ENCODE data around the gene NPHS1.

NPHS1 gene

DNA sequence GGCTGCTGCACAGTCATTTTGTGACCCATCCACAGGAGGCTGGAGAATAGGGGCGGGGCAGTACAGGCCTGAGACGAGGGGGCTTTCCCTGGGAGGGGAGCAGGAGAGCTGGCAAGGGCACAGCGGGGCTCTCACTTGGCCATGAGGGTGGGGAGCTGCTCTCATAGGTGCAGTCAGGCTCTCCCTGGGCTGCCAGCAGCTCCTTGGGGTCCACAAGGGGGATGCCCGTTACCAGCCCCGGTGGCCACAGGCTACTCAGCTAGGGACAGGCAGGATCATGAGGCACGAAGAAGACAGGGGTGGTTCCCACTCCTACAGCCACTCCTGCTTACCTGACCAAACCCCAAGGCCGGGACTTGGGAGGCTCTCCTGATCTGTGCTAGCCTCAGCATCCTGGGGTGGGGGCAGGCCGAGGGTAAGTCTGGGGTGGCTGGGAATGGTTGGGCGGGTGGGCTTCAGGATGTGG is 60.5 kb downstream of the NPHS1 start:
- Histone ChIP-seq H3K9me3 (ENCODE audit: control insufficient read depth, insufficient read depth, low read depth, low read length) (no peaks in the 10 kb centered on the region), H3K27me3 (ENCODE audit: control insufficient read depth, insufficient read depth, low read length) (peaks cover 13% of the 10 kb centered on the region), H3K9ac (ENCODE audit: low read length) (no peak overlapping the region), H3K4me1 (ENCODE audit: control insufficient read depth, insufficient read depth, low read length) (peaks cover 4% of the 10 kb centered on the region; the same call in 1 of the 2 replicates), H3K36me3 (ENCODE audit: control insufficient read depth, insufficient read depth, low read length) (no peaks in the 10 kb centered on the region), H3K27ac (ENCODE audit: low read depth, low read length) (no peak overlapping the region), H3K4me3 (ENCODE audit: low read depth, low read length) (no peak overlapping the region)

DNA sequence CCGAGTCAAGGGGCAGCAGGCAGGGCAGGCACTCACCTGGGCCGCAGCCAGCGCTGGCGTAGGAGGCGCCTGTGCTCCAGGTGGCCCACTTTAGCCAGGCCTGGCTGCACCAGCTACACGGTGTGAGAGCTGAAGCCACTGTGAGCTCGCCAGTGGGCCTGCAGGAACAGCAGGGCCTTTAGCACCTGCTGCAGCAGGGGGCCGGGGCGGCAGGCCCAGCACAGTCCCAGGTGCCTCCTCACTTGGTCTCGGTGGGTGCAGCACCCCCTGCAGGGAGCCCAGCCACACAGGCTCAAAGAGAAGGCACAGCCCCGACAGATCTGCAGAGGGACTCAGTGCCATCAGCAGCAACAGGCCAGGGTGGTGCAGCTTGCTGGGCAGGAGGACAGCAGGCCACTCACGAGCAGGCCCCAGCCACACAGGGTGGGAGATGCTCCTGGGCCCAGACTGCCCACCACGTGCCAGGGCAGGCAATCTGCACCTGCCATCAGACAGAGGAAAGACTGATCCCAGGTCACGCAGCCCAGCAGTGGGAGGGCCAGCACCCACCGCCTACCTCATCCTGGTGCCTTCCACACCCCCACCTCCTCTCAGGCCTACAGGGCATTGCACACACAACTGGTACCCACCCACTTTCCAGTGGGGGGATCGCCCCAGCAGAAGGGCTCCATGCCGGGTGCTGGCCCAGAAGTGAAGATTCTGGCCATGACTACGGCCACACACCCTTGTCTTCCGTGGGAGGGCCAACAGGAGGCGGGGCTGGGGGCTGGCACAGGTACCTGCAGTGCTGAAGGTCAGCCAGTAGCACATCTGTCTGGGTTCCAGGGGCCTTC is 61.1 kb downstream of the NPHS1 start:
- 0 out of 2 replicates have a peak, but pooled peaks cover 3% of the 10 kb centered on the region for H3K4me1 ChIP-seq (ENCODE audit: control insufficient read depth, insufficient read depth, low read length)
- peaks cover 6% of the 10 kb centered on the region for H3K27me3 ChIP-seq (ENCODE audit: control insufficient read depth, insufficient read depth, low read length)
- H3K9me3 ChIP-seq (ENCODE audit: control insufficient read depth, insufficient read depth, low read depth, low read length), result no peaks in the 10 kb centered on the region
- H3K27ac ChIP-seq (ENCODE audit: low read depth, low read length), result no peak overlapping the region
- no peaks in the 10 kb centered on the region for H3K36me3 ChIP-seq (ENCODE audit: control insufficient read depth, insufficient read depth, low read length)
- no peak overlapping the region for H3K4me3 ChIP-seq (ENCODE audit: low read depth, low read length)
- H3K9ac ChIP-seq (ENCODE audit: low read length), result no peak overlapping the region

DNA sequence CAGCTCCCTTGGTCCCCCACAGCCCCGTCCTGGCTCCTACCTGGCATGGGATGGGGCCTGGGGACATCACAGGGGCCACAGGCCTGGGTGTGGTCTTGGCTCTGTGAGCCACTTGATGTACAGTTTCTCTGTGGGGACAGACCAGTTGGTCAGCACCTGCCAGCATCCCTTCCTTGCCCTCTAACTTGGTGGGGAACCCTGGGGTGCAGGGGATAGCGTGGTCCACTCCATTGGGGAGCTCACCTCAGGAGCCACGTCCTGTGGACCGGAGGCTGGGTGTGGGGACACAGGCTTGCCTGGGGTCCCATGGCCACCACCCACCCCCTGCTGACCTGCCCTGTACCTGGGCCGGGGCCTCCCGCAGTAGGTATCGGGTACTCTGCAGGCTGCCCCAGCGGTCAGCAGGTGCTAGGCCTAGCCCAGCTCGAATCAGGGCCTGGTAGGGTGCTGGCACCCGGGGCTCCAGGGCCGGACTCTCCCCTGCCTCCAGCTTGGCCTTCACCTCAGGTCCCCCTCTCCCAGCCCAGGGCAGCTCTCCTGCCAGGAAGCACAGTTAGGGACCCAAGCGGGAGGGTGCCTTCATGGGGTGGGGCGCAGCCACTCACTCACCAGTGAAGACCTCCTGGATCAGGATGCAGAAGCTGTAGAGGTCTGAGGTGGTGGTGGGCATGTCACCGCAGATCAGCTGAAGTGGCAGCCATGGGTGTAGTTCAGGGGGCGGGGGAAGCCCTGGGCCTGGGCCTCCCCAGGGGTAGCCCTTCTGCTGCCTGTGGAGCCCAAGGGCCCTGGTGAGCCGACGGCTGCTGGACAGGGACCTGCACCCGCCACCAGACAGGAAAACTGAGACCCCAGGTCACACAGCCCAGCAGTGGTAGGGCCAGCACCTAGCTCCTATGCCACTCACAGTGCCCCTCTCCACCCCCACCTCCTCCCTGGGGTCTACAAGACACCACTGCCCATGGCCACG is 62.0 kb downstream of the NPHS1 start:
- Histone ChIP-seq H3K4me1 (ENCODE audit: control insufficient read depth, insufficient read depth, low read length) (0 out of 2 replicates have a peak, but pooled peaks cover 3% of the 10 kb centered on the region), H3K36me3 (ENCODE audit: control insufficient read depth, insufficient read depth, low read length) (no peaks in the 10 kb centered on the region), H3K27me3 (ENCODE audit: control insufficient read depth, insufficient read depth, low read length) (no peaks in the 10 kb centered on the region), H3K27ac (ENCODE audit: low read depth, low read length) (no peak overlapping the region), H3K4me3 (ENCODE audit: low read depth, low read length) (no peak overlapping the region), H3K9me3 (ENCODE audit: control insufficient read depth, insufficient read depth, low read depth, low read length) (no peaks in the 10 kb centered on the region), H3K9ac (ENCODE audit: low read length) (no peak overlapping the region)

DNA sequence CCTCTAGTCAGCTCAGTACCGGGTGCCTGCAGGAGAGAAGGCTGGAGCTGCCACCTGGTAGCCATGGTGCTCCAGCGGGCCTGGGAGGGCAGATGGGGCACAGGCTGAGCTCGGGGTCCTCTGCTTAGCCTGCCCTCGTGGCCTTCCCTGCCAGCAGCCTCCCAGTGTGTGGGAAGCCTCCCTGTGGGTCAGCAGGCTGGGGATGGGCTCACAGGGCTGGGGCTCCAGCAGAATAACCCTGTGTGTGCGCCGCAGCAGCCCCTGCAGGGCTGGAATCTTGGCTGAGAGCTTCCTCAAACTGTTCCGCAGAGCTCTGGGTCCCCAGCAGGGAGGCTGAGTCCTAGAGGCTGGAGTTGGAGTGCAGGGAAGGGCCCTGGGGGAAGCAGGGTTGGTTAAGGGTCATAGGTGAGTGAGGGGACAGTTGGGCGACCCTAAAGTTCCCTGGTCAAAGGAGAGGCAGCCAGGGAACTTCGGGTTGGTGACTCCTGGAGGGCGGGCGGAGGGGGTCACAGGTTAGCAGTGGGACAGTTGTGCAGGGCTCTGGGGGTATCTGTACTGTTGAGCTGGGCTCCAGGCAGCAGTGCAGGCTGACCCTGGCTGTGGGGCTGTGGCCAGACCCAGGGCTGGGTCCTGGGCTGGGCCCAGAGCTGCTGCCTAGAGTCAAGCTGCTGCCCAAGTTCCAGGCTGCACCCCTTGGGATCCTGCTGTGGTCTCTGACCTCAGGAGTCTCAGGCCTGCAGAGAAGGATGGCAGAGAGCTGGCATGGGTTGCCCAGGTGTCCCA is 62.9 kb downstream of the NPHS1 start:
- 0 out of 2 replicates have a peak, but pooled peaks cover 5% of the 10 kb centered on the region for H3K4me1 ChIP-seq (ENCODE audit: control insufficient read depth, insufficient read depth, low read length)
- no peak overlapping the region for H3K4me3 ChIP-seq (ENCODE audit: low read depth, low read length)
- H3K36me3 ChIP-seq (ENCODE audit: control insufficient read depth, insufficient read depth, low read length), result no peaks in the 10 kb centered on the region
- H3K9me3 ChIP-seq (ENCODE audit: control insufficient read depth, insufficient read depth, low read depth, low read length), result no peaks in the 10 kb centered on the region
- H3K27ac ChIP-seq (ENCODE audit: low read depth, low read length), result no peak overlapping the region
- H3K27me3 ChIP-seq (ENCODE audit: control insufficient read depth, insufficient read depth, low read length), result no peaks in the 10 kb centered on the region
- H3K9ac ChIP-seq (ENCODE audit: low read length), result no peak overlapping the region

DNA sequence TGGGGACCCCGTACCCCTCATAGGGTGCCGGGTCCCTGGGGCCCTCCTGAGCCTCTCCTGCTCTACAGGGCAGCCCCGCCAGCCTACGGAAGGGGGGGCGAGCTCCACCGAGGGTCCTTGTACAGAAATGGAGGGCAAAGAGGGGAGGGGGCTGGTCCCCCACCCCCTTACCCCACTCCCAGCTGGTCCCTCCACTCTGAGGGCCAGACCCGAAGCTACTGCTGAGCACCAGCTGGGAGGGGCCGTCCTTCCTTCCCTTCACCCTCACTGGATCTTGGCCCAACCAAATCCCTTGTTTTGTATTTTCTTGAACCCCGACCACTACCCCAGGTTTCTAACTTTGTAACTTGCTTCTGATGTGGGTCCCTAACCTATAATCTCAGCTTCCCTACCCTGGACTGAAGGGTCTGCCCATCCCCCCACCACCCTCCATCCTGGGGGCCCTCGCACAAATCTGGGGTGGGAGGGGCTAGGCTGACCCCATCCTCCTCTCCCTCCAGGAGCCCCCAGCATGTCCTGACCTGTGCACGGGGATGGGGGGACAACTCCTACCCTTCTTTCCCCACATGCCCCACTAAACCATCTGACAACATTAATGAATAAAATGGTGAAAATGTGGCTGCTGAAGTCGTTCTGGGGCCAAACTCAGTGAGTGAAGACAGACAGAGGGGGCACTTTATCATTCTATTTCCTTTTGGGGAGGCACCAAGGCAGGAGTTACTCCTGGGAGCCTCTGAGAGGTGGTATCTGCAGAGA is 63.9 kb downstream of the NPHS1 start:
- Histone ChIP-seq H3K27me3 (ENCODE audit: control insufficient read depth, insufficient read depth, low read length) (no peaks in the 10 kb centered on the region), H3K9ac (ENCODE audit: low read length) (no peak overlapping the region), H3K27ac (ENCODE audit: low read depth, low read length) (no peak overlapping the region), H3K4me1 (ENCODE audit: control insufficient read depth, insufficient read depth, low read length) (0 out of 2 replicates have a peak, but pooled peaks cover 7% of the 10 kb centered on the region), H3K36me3 (ENCODE audit: control insufficient read depth, insufficient read depth, low read length) (no peaks in the 10 kb centered on the region), H3K4me3 (ENCODE audit: low read depth, low read length) (no peak overlapping the region), H3K9me3 (ENCODE audit: control insufficient read depth, insufficient read depth, low read depth, low read length) (no peaks in the 10 kb centered on the region)

DNA sequence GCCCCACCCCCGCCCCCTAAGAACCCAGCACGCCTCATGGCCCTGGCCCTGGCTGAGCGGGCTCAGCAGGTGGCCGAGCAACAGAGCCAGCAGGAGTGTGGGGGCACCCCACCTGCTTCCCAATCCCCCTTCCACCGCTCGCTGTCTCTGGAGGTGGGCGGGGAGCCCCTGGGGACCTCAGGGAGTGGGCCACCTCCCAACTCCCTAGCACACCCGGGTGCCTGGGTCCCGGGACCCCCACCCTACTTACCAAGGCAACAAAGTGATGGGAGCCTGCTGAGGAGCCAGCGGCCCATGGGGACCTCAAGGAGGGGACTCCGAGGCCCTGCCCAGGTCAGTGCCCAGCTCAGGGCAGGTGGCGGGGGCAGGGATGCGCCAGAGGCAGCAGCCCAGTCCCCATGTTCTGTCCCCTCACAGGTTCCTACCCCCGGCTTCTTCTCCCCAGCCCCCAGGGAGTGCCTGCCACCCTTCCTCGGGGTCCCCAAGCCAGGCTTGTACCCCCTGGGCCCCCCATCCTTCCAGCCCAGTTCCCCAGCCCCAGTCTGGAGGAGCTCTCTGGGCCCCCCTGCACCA is 65.0 kb downstream of the NPHS1 start:
- Histone ChIP-seq H3K9ac (ENCODE audit: low read length) (no peak overlapping the region), H3K4me1 (ENCODE audit: control insufficient read depth, insufficient read depth, low read length) (0 out of 2 replicates have a peak, but pooled peaks cover 8% of the 10 kb centered on the region), H3K9me3 (ENCODE audit: control insufficient read depth, insufficient read depth, low read depth, low read length) (no peaks in the 10 kb centered on the region), H3K27ac (ENCODE audit: low read depth, low read length) (no peak overlapping the region), H3K4me3 (ENCODE audit: low read depth, low read length) (no peak overlapping the region), H3K36me3 (ENCODE audit: control insufficient read depth, insufficient read depth, low read length) (no peaks in the 10 kb centered on the region), H3K27me3 (ENCODE audit: control insufficient read depth, insufficient read depth, low read length) (no peaks in the 10 kb centered on the region)

DNA sequence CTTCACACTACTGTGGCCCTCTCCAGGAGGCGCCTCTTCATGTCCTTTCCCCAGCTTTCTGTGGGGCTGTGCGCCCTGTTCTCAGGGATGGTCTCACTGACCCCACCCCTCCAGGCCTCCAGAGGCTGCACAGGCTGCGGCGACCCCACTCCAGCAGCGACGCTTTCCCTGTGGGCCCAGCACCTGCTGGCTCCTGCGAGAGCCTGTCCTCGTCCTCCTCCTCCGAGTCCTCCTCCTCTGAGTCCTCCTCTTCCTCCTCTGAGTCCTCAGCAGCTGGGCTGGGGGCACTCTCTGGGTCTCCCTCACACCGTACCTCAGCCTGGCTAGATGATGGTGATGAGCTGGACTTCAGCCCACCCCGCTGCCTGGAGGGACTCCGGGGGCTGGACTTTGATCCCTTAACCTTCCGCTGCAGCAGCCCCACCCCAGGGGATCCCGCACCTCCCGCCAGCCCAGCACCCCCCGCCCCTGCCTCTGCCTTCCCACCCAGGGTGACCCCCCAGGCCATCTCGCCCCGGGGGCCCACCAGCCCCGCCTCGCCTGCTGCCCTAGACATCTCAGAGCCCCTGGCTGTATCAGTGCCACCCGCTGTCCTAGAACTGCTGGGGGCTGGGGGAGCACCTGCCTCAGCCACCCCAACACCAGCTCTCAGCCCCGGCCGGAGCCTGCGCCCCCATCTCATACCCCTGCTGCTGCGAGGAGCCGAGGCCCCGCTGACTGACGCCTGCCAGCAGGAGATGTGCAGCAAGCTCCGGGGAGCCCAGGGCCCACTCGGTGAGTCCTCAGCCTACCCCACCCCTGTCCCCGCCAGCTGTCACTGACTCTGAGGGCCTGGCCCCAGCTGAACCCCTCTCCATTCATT is 65.8 kb downstream of the NPHS1 start:
- Histone ChIP-seq H3K9me3 (ENCODE audit: control insufficient read depth, insufficient read depth, low read depth, low read length) (no peaks in the 10 kb centered on the region), H3K4me1 (ENCODE audit: control insufficient read depth, insufficient read depth, low read length) (peaks cover 9% of the 10 kb centered on the region; the same call in 1 of the 2 replicates), H3K36me3 (ENCODE audit: control insufficient read depth, insufficient read depth, low read length) (no peaks in the 10 kb centered on the region), H3K27me3 (ENCODE audit: control insufficient read depth, insufficient read depth, low read length) (no peaks in the 10 kb centered on the region), H3K27ac (ENCODE audit: low read depth, low read length) (no peak overlapping the region), H3K9ac (ENCODE audit: low read length) (no peak overlapping the region), H3K4me3 (ENCODE audit: low read depth, low read length) (no peak overlapping the region)

DNA sequence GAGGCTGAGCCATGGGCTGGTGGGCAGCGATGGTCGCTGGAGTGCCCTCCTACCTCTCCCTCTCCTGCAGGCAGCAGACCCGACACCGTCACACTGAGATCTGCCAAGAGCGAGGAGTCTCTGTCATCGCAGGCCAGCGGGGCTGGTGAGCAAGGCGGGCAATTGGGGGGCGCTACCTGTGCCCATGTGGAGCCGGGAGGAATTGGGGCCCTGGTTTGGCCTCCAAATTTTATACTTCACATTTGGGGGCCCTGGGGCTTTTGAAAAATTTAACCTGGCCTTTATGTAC is 67.0 kb downstream of the NPHS1 start:
- Histone ChIP-seq H3K9ac (ENCODE audit: low read length) (peak overlapping the region; percentile 40), H3K27ac (ENCODE audit: low read depth, low read length) (no peak overlapping the region), H3K27me3 (ENCODE audit: control insufficient read depth, insufficient read depth, low read length) (no peaks in the 10 kb centered on the region), H3K36me3 (ENCODE audit: control insufficient read depth, insufficient read depth, low read length) (no peaks in the 10 kb centered on the region), H3K9me3 (ENCODE audit: control insufficient read depth, insufficient read depth, low read depth, low read length) (no peaks in the 10 kb centered on the region), H3K4me3 (ENCODE audit: low read depth, low read length) (peak overlapping the region; percentile 71), H3K4me1 (ENCODE audit: control insufficient read depth, insufficient read depth, low read length) (peaks cover 9% of the 10 kb centered on the region; the same call in 1 of the 2 replicates)

DNA sequence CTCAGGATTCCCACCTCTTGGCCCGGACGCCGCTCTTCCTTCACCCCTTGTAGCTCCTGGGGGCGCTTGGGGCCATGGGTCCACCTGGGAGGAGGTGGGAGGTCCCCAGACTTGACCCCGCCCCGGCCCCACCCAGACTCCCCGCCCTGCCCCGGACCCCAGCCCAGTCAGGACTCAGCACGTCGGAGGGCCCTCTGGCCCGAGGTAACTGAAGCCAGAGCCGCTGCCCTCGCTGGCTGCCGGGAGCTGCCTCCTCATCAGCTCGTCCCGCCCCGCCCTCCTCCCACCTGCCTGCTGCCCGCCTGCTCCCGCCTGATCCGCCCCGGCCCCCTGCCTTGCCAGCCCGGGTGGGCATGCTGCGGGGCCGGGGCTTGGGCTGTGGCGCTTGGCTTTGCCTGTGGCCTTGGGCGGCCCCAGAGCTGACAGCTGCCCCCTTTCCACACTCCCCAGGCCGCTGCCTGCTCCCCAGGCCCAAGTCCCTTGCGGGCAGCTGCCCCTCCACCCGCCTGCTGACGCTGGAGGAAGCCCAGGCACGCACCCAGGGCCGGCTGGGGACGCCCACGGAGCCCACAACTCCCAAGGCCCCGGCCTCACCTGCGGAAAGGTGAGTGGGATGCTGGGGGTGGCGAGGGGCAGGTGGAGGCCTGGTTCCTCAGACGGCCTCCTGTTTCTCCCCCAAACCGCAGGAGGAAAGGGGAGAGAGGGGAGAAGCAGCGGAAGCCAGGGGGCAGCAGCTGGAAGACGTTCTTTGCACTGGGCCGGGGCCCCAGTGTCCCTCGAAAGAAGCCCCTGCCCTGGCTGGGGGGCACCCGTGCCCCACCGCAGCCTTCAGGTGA is 67.6 kb downstream of the NPHS1 start:
- no peaks in the 10 kb centered on the region for H3K9me3 ChIP-seq (ENCODE audit: control insufficient read depth, insufficient read depth, low read depth, low read length)
- peak overlapping the region; percentile 71 for H3K4me3 ChIP-seq (ENCODE audit: low read depth, low read length)
- peaks cover 9% of the 10 kb centered on the region; the same call in 1 of the 2 replicates for H3K4me1 ChIP-seq (ENCODE audit: control insufficient read depth, insufficient read depth, low read length)
- peak overlapping the region; percentile 40 for H3K9ac ChIP-seq (ENCODE audit: low read length)
- no peak overlapping the region for H3K27ac ChIP-seq (ENCODE audit: low read depth, low read length)
- H3K27me3 ChIP-seq (ENCODE audit: control insufficient read depth, insufficient read depth, low read length), result no peaks in the 10 kb centered on the region
- H3K36me3 ChIP-seq (ENCODE audit: control insufficient read depth, insufficient read depth, low read length), result no peaks in the 10 kb centered on the region

All from HUES6 (cell line).